HepG2 (cell line): ENCODE measurements around the gene TRPV4. TPM values are rescaled to one million over a fixed set of nuclear protein-coding genes. Genes with fewer than 3 reads are reported as not detected.

Experiments
- ATAC-seq: fragments of 200-7000 bp; cut with Tn5 transposase; 3 replicates; pipeline ENCODE4 v1.9.1; 2020; ENCODE audit warnings: mild to moderate bottlenecking, moderate library complexity
- BruUV-seq: library from RNA; stranded (reverse); fragments of 400-500 nt; replicated peaks from 2 replicates; lab custom pipeline; 2021; lab: Mats Ljungman, UMichigan
- CTCF ChIA-PET: fragments of 300-600 bp; formaldehyde crosslinking; extraction: SDS; loops from one replicate; lab custom pipeline; 2021; ENCODE audit warnings: low total read pairs, inconsistent platforms, low intra/inter-chr PET ratio; lab: Yijun Ruan, JAX
- POLR2A ChIA-PET: fragments of 350-600 bp; sonication (Branson Sonifier 250); formaldehyde crosslinking; loops from one replicate; lab custom pipeline; 2020; ENCODE audit warnings: antibody characterized with exemption, inconsistent platforms; lab: Yijun Ruan, JAX
- DNase-seq: peaks from one replicate; pipeline ENCODE4 v3.0.0-alpha.2; 2015; ENCODE audit warnings: low spot score
- FAIRE-seq: peaks from 3 replicates; lab custom pipeline; 2011; peaks lifted over from hg19 to GRCh38; lab: Jason Lieb, UNC
- H2AFZ ChIP-seq: one replicate; pipeline ENCODE4 v1.6.1; 2011; ENCODE audit warnings: low read length, inconsistent platforms
- H3K27ac ChIP-seq: fragments of 300-600 bp; 3 replicates; pipeline ENCODE4 v1.8.0; 2011; ENCODE audit warnings: mixed run types, mild to moderate bottlenecking, mixed read lengths, low read length, inconsistent platforms; ENCODE audit not compliant: insufficient read depth; ENCODE audit errors: extremely low read length
- H3K27me3 ChIP-seq, 2 experiments: fragments of 200-600 bp in 1 of 2; 2 replicates in 1 of 2; 3 replicates in 1 of 2; pipeline versions ENCODE4 v1.6.0 to v1.8.0; 2011; ENCODE audit warnings: low read length in 2 of 2, mild to moderate bottlenecking in 2 of 2, moderate library complexity in 2 of 2, inconsistent platforms in 1 of 2; ENCODE audit not compliant: insufficient read depth in 2 of 2, control insufficient read depth in 1 of 2
- H3K36me3 ChIP-seq, 2 experiments: fragments of 200-600 bp in 1 of 2; replicated peaks in 1 of 2; 2 replicates in 1 of 2; 3 replicates in 1 of 2; pipeline versions ENCODE4 v1.5.1 to v1.8.0; 2011; ENCODE audit warnings: low read length in 2 of 2, inconsistent platforms in 1 of 2; ENCODE audit not compliant: insufficient read depth in 2 of 2, control insufficient read depth in 1 of 2
- H3K4me1 ChIP-seq: 2 replicates; pipeline ENCODE4 v1.5.1; 2012; ENCODE audit warnings: low read length, inconsistent platforms; ENCODE audit not compliant: insufficient read depth
- H3K4me2 ChIP-seq: 2 replicates; pipeline ENCODE4 v1.6.0; 2011; ENCODE audit warnings: low read depth, low read length, inconsistent platforms
- H3K4me3 ChIP-seq, 3 experiments: fragments of 200-600 bp in 1 of 3; sonication (generic), shearing (Covaris generic) in 1 of 3; replicated peaks in 1 of 3; 2 replicates each; pipeline ENCODE4 v1.5.1; 2011 to 2016; ENCODE audit warnings: low read length in 3 of 3, inconsistent platforms in 2 of 3, low read depth in 2 of 3, mild to moderate bottlenecking in 2 of 3, control low read depth in 1 of 3, mixed read lengths in 1 of 3; ENCODE audit not compliant: insufficient read depth in 1 of 3
- H3K79me2 ChIP-seq: one replicate; pipeline ENCODE4 v1.6.1; 2011; ENCODE audit warnings: low read length, inconsistent platforms; ENCODE audit not compliant: insufficient read depth
- H3K9ac ChIP-seq: 2 replicates; pipeline ENCODE4 v1.6.0; 2011; ENCODE audit warnings: mild to moderate bottlenecking, low read depth, low read length, inconsistent platforms; ENCODE audit not compliant: insufficient read depth
- H3K9me3 ChIP-seq: 2 replicates; pipeline ENCODE4 v1.5.1; 2012; ENCODE audit warnings: mild to moderate bottlenecking, low read length
- H4K20me1 ChIP-seq: 2 replicates; pipeline ENCODE4 v1.6.0; 2011; ENCODE audit warnings: inconsistent platforms, mild to moderate bottlenecking, low read length, moderate library complexity; ENCODE audit not compliant: insufficient read depth
- BRD4 ChIP-seq: sonication (generic); formaldehyde crosslinking; IDR thresholded peaks from 2 replicates; pipeline ENCODE4 v1.4.0; 2020; ENCODE audit warnings: missing genetic modification reagents
- FOXA3 ChIP-seq: IDR thresholded peaks from 2 replicates; pipeline ENCODE4 v1.6.1; 2016; ENCODE audit warnings: missing genetic modification reagents, missing compliant biosample characterization
- NR1H2 ChIP-seq: sonication (generic); formaldehyde crosslinking; IDR thresholded peaks from 2 replicates; pipeline ENCODE4 v1.8.1; 2022; ENCODE audit warnings: low read depth, missing genetic modification reagents, borderline replicate concordance
- RBFOX2 ChIP-seq: fragments of 200-400 bp; formaldehyde crosslinking; IDR thresholded peaks from 2 replicates; pipeline ENCODE4 v1.6.1; 2017; ENCODE audit warnings: low read depth, mild to moderate bottlenecking, low read length
- SNRNP70 ChIP-seq: fragments of 200-400 bp; formaldehyde crosslinking; IDR thresholded peaks from 2 replicates; pipeline ENCODE4 v1.6.1; 2017; ENCODE audit warnings: mild to moderate bottlenecking, low read depth, low read length, moderate library complexity
- ZNF790 ChIP-seq: sonication (generic); formaldehyde crosslinking; IDR thresholded peaks from 2 replicates; pipeline ENCODE4 v1.8.0; 2022; ENCODE audit warnings: missing genetic modification reagents, mild to moderate bottlenecking, borderline replicate concordance
- WGBS: methylation state at CpG from one replicate; pipeline ENCODE4 v1.1.6; 2017; ENCODE audit warnings: low lambda C conversion rate; 5-methylcytosine and 5-hydroxymethylcytosine counted together
- in situ Hi-C: cut with HindIII; loops from 2 replicates; pipeline ENCODE4 v1.10.0; 2017; ENCODE audit warnings: low pct_unique_long_range_greater_than_20kb; ENCODE audit not compliant: extremely low pct_ligation_motif_present
- intact Hi-C: fragments of 100-400 bp; cut with micrococcal nuclease; formaldehyde crosslinking; loops from one replicate; pipeline ENCODE4 v1.10.0; 2022; ENCODE audit not compliant: unreplicated experiment
- polyA plus RNA-seq, 8 experiments: library from polyadenylated mRNA; depleted of rRNA in 3 of 8; stranded (reverse) in 7 of 8; unstranded in 1 of 8; fragments of >200 nt; fragmentation: Illumina TruSeq in 4 of 8; extraction: Trizol in 4 of 8; gene quantifications; 2 replicates each; pipeline versions ENCODE4 v1.2.1 to v1.2.3, GENCODE V29; 2011 to 2016; ENCODE audit warnings: low read depth in 4 of 8, missing spikeins in 1 of 8, mixed read lengths in 1 of 8; ENCODE audit not compliant: insufficient read depth in 1 of 8
- total RNA-seq, 5 experiments: library from RNA; depleted of rRNA; stranded (reverse); fragments of >200 nt; fragmentation: Illumina TruSeq; extraction: Trizol; gene quantifications; 2 replicates each; pipeline ENCODE4 v1.2.3, GENCODE V29; 2016; ENCODE audit warnings: low read depth in 1 of 5
- TF ChIP-seq, protein P1 (sequence below): sonication (generic); formaldehyde crosslinking; IDR thresholded peaks from 2 replicates; pipeline ENCODE4 v1.9.0; 2022; ENCODE audit warnings: missing genetic modification reagents, mild to moderate bottlenecking, borderline replicate concordance

TRPV4 gene
- total and polyA plus RNA-seq, 2 of the 13 experiments (the other 11 are each of a cell fraction or from before 2014, with no cell fraction given): 0.66 to 4.7 TPM

- H3K79me2 ChIP-seq: no peaks in the 10 kb centered on the region
- ATAC-seq: no peak
- TF ChIP-seq RBFOX2 (no peak), ZNF790 (no peak), FOXA3 (CRISPR knock-in tag) (no peak), SNRNP70 (no peak), BRD4 (CRISPR knock-in tag) (no peak), NR1H2 (no peak)
- TF ChIP-seq, protein P1, sequence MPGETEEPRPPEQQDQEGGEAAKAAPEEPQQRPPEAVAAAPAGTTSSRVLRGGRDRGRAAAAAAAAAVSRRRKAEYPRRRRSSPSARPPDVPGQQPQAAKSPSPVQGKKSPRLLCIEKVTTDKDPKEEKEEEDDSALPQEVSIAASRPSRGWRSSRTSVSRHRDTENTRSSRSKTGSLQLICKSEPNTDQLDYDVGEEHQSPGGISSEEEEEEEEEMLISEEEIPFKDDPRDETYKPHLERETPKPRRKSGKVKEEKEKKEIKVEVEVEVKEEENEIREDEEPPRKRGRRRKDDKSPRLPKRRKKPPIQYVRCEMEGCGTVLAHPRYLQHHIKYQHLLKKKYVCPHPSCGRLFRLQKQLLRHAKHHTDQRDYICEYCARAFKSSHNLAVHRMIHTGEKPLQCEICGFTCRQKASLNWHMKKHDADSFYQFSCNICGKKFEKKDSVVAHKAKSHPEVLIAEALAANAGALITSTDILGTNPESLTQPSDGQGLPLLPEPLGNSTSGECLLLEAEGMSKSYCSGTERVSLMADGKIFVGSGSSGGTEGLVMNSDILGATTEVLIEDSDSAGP (CRISPR knock-in tag): no peak
- TF ChIP-seq, all 625 proteins: peak for 0
- H3K9me3 ChIP-seq: no peaks in the 10 kb centered on the region
- no peaks in the 10 kb centered on the region for H4K20me1 ChIP-seq
- H3K9ac ChIP-seq: no peak overlapping the region
- no peak overlapping the region for H3K4me3 ChIP-seq
- in situ Hi-C loops (no loop called here), intact Hi-C loops (no loop called here)
- DNase-seq: no peak
- POLR2A ChIA-PET: interaction anchor here (1.2 kb wide), 1 partner anchor 8 kb away, joined by 3 read pairs; no protein-coding TSS in a partner anchor
- no peak overlapping the region for H2AFZ ChIP-seq
- whole genome bisulfite sequencing: 93% methylated on average over 15 of the region's 18 CpGs
- no peaks in the 10 kb centered on the region for H3K27me3 ChIP-seq
- CTCF ChIA-PET: interaction anchor here (0.9 kb wide), 1 partner anchor 53 kb away, joined by 3 read pairs; no protein-coding TSS in a partner anchor
- FAIRE-seq: no peak
- no peak overlapping the region for H3K27ac ChIP-seq
- BruUV-seq: no TSS peak
- peaks cover 1 to 17% of the 10 kb centered on the region in 2 experiments; a peak in 2 of 5 replicates for H3K36me3 ChIP-seq
- H3K4me2 ChIP-seq: no peak overlapping the region
- peaks cover 13% of the 10 kb centered on the region for H3K4me1 ChIP-seq
Measured at GRCh38 chr12:109764776-109765445, 68.3 kb downstream of the TRPV4 start.
